Keratinocyte (primary cell): ENCODE data around the gene SAFB. TPM values are rescaled to one million over a fixed set of nuclear protein-coding genes. Genes with fewer than 3 reads are reported as not detected.

Experiments used
- DNase-seq: peaks from one replicate; pipeline ENCODE4 v3.0.0-alpha.2; 2011; ENCODE audit warnings: low read depth, missing footprints, low spot score
- FAIRE-seq: peaks from 2 replicates; lab custom pipeline; 2011; peaks lifted over from hg19 to GRCh38; lab: Jason Lieb, UNC
- H2AFZ ChIP-seq: 2 replicates; pipeline ENCODE4 v1.6.0; 2012; ENCODE audit warnings: low read length, control low read depth, inconsistent platforms; ENCODE audit not compliant: control insufficient read depth
- H3K27ac ChIP-seq: 2 replicates; pipeline ENCODE4 v1.5.1; 2011; ENCODE audit warnings: low read length; ENCODE audit not compliant: control insufficient read depth, insufficient read depth
- H3K27me3 ChIP-seq: 3 replicates; pipeline ENCODE4 v1.6.0; 2011; ENCODE audit warnings: low read length; ENCODE audit not compliant: control insufficient read depth, insufficient read depth; ENCODE audit errors: extremely low read depth
- H3K36me3 ChIP-seq, 2 experiments: 2 replicates in 1 of 2; 3 replicates in 1 of 2; pipeline ENCODE4 v1.5.1; 2011; ENCODE audit warnings: low read length in 2 of 2, mild to moderate bottlenecking in 1 of 2; ENCODE audit not compliant: control insufficient read depth in 2 of 2, insufficient read depth in 2 of 2; ENCODE audit errors: extremely low read depth in 1 of 2
- H3K4me1 ChIP-seq: 3 replicates; pipeline ENCODE4 v1.5.1; 2011; ENCODE audit warnings: low read length; ENCODE audit not compliant: control insufficient read depth, insufficient read depth; ENCODE audit errors: extremely low read depth
- H3K4me2 ChIP-seq: 3 replicates; pipeline ENCODE4 v1.6.0; 2011; ENCODE audit warnings: low read depth, low read length; ENCODE audit not compliant: control insufficient read depth, insufficient read depth; ENCODE audit errors: extremely low read depth
- H3K4me3 ChIP-seq, 3 experiments: fragments of 200-600 bp in 1 of 3; sonication (generic) in 1 of 3; 2 replicates in 2 of 3; 3 replicates in 1 of 3; pipeline ENCODE4 v1.5.1; 2011 to 2016; ENCODE audit warnings: low read length in 3 of 3, mild to moderate bottlenecking in 3 of 3, control low read depth in 2 of 3, inconsistent platforms in 1 of 3, low read depth in 1 of 3, mixed read lengths in 1 of 3, mixed run types in 1 of 3, moderate library complexity in 1 of 3; ENCODE audit not compliant: control insufficient read depth in 2 of 3, insufficient read depth in 2 of 3; ENCODE audit errors: extremely low read depth in 1 of 3
- H3K79me2 ChIP-seq: 2 replicates; pipeline ENCODE4 v1.6.0; 2012; ENCODE audit warnings: low read length; ENCODE audit not compliant: control insufficient read depth, insufficient read depth
- H3K9ac ChIP-seq: 3 replicates; pipeline ENCODE4 v1.6.0; 2011; ENCODE audit warnings: low read length; ENCODE audit not compliant: control insufficient read depth, insufficient read depth; ENCODE audit errors: extremely low read depth
- H3K9me1 ChIP-seq: 3 replicates; pipeline ENCODE4 v1.6.0; 2011; ENCODE audit warnings: low read length; ENCODE audit not compliant: control insufficient read depth, insufficient read depth; ENCODE audit errors: extremely low read depth
- H3K9me3 ChIP-seq: 2 replicates; pipeline ENCODE4 v1.5.1; 2012; ENCODE audit warnings: low read depth, low read length; ENCODE audit not compliant: control insufficient read depth
- H4K20me1 ChIP-seq: 3 replicates; pipeline ENCODE4 v1.6.0; 2011; ENCODE audit warnings: low read length; ENCODE audit not compliant: control insufficient read depth, insufficient read depth; ENCODE audit errors: extremely low read depth
- CTCF ChIP-seq, 3 experiments: IDR thresholded peaks in 1 of 3; conservative IDR thresholded peaks in 1 of 3; optimal IDR thresholded peaks in 1 of 3; 2 replicates in 2 of 3; 3 replicates in 1 of 3; pipeline versions ENCODE3 to v1.5.1; 2011; ENCODE audit warnings: low read length in 3 of 3, mild to moderate bottlenecking in 3 of 3, moderate library complexity in 2 of 3, control low read depth in 1 of 3, inconsistent platforms in 1 of 3; ENCODE audit not compliant: insufficient read depth in 2 of 3; ENCODE audit errors: extremely low read depth in 1 of 3
- EZH2 ChIP-seq: IDR thresholded peaks from one replicate; pipeline ENCODE4 v1.6.1; 2012; ENCODE audit warnings: inconsistent platforms, mild to moderate bottlenecking, low read length, moderate library complexity
- dilution Hi-C: fragments of 300-500 bp; cut with MboI; formaldehyde crosslinking; loops from one replicate; pipeline ENCODE4 v1.7.0; 2020; ENCODE audit warnings: low sequenced_read_pairs; ENCODE audit not compliant: extremely low pct_ligation_motif_present
- polyA plus RNA-seq, 5 experiments: library from polyadenylated mRNA; depleted of rRNA in 3 of 5; stranded (reverse) in 3 of 5; stranded (forward) in 1 of 5; unstranded in 1 of 5; fragments of >200 nt; gene quantifications; 1 replicate in 1 of 5; 2 replicates in 3 of 5; 3 replicates in 1 of 5; pipeline versions ENCODE4 v1.2.1 to v1.2.3, GENCODE V29; 2011 to 2012; ENCODE audit warnings: missing spikeins in 2 of 5, low read depth in 1 of 5, low replicate concordance in 1 of 5

SAFB gene
- polyA plus RNA-seq, 1 donor (not counting 4 experiments of a cell fraction or from before 2014, with no cell fraction given) = 34.0 TPM

GRCh38 chr19:5711025-5711424 is 88.1 kb downstream of the SAFB start:
- dilution Hi-C loops = no loop called here
- FAIRE-seq = no peak
- H3K36me3 ChIP-seq = peaks cover 38 to 52% of the 10 kb centered on the region in 2 experiments
- peaks cover 15% of the 10 kb centered on the region for H3K79me2 ChIP-seq
- no peak for TF ChIP-seq CTCF (optimal IDR thresholded peaks at IDR 0.05 in 1 of 3, IDR thresholded peaks at IDR 0.05 in 1 of 3, conservative IDR thresholded peaks at IDR 0.05 in 1 of 3; ENCODE audit: extremely low read depth in 1 of 3, insufficient read depth in 2 of 3, low read length in 3 of 3)
- TF ChIP-seq EZH2 = no peak
- no peak overlapping the region for H3K9ac ChIP-seq
- H3K27ac ChIP-seq = no peak overlapping the region
- H3K4me3 ChIP-seq = no peak overlapping the region
- DNase-seq = no peak
- no peak overlapping the region for H3K4me2 ChIP-seq
- peaks cover 8% of the 10 kb centered on the region for H4K20me1 ChIP-seq
- H3K4me1 ChIP-seq = no peaks in the 10 kb centered on the region
- no peaks in the 10 kb centered on the region for H3K9me1 ChIP-seq
- H2AFZ ChIP-seq = no peak overlapping the region
- no peaks in the 10 kb centered on the region for H3K27me3 ChIP-seq
- H3K9me3 ChIP-seq = no peaks in the 10 kb centered on the region

- no peak overlapping the region for H3K9ac ChIP-seq
- H4K20me1 ChIP-seq = peaks cover 8% of the 10 kb centered on the region
- H3K4me3 ChIP-seq = no peak overlapping the region
- H3K27ac ChIP-seq = no peak overlapping the region
- H3K4me1 ChIP-seq = no peaks in the 10 kb centered on the region
- TF ChIP-seq CTCF (optimal IDR thresholded peaks at IDR 0.05 in 1 of 3, IDR thresholded peaks at IDR 0.05 in 1 of 3, conservative IDR thresholded peaks at IDR 0.05 in 1 of 3; ENCODE audit: extremely low read depth in 1 of 3, insufficient read depth in 2 of 3, low read length in 3 of 3) = no peak
- TF ChIP-seq EZH2 = no peak
- H3K9me1 ChIP-seq = no peaks in the 10 kb centered on the region
- H3K36me3 ChIP-seq = peaks cover 34 to 50% of the 10 kb centered on the region in 2 experiments
- dilution Hi-C loops = no loop called here
- H3K9me3 ChIP-seq = no peaks in the 10 kb centered on the region
- H2AFZ ChIP-seq = no peak overlapping the region
- H3K79me2 ChIP-seq = peaks cover 21% of the 10 kb centered on the region
- no peak overlapping the region for H3K4me2 ChIP-seq
- FAIRE-seq = no peak
- DNase-seq = no peak
- H3K27me3 ChIP-seq = no peaks in the 10 kb centered on the region
Measured at GRCh38 chr19:5711713-5712161, 88.9 kb downstream of the SAFB start.
